Right forelimb (tissue), 1 donor: ENCODE measurements around the gene ANKRD36.
A peak's percentile ranks its signal among the peaks of the same experiment; 100 is the strongest.
"Not testable (repeated sequence)": the region's sequence is repeated elsewhere in the genome, so short reads cannot be mapped to it uniquely, and the experiment has no call there.

Source experiments
- DNase-seq: peaks from one replicate; pipeline ENCODE4 v3.0.0-alpha.2; 2018

ANKRD36 gene

DNA sequence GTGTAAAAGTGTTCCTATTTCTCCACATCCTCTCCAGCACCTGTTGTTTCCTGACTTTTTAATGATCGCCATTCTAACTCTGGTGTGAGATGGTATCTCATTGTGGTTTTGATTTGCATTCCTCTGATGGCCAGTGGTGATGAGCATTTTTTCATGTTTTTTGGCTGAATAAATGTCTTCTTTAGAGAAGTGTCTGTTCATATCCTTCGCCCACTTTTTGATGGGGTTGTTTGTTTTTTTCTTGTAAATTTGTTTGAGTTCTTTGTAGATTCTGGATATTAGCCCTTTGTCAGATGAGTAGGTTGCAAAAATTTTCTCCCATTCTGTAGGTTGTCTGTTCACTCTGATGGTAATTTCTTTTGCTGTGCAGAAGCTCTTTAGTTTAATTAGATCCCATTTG lies 16.1 kb downstream of the ANKRD36 start:
- not testable (repeated sequence) for DNase-seq

DNA sequence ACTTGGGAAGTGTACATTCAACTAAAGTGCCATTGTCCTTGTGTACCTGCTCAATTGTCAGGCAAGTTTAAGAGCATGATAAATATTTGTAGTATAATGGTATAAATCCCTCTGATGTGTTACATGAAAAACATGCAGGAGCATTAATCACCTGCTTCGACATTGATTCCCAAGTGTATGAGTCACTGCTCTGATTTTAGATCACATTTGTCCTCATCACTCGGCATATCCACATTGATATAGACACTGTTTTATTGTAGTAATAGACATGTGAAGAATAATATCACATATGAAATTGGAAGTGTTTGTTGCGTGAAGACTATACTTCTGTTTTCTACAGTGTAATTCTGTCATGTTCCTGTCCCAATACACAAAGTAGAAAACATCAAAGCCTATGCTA lies 31.1 kb downstream of the ANKRD36 start:
- DNase-seq = not testable (repeated sequence)

DNA sequence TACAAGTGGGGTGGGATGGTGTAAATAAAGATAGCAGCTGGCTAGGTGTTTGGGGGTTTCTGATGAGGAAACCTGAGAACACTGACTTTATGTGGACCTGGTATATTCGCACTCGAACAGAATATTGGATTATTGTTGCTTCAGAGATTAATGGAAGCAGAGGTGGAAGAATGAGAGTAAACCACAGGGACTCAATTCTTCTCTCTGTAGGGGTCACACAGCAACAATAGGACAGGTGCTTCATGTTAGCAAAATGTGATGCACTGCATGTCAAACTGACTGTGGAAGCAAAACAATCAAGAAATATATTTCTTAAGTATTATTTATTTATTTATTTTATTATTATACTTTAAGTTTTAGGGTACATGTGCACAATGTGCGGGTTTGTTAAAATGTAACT lies 53.6 kb downstream of the ANKRD36 start:
- not testable (repeated sequence) for DNase-seq

DNA sequence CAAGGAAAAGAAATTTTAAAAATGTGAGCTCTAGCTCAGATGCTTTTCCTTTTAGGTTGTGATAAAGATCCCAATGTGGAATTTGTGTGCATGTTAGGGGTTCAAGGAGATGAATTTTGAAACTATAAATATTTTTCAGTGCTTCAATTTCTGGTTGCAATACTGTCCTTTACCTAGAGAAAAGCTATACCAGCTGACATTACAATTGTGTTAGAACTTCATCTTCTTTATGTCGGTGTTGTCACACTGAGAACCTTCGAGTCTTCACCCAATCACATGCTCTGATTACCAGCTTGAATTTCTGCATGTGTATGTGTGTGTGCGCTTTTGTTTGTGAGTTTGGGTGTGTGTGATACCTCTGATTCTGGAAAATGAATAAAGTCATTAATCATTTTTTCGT lies 55.0 kb downstream of the ANKRD36 start:
- not testable (repeated sequence) for DNase-seq

DNA sequence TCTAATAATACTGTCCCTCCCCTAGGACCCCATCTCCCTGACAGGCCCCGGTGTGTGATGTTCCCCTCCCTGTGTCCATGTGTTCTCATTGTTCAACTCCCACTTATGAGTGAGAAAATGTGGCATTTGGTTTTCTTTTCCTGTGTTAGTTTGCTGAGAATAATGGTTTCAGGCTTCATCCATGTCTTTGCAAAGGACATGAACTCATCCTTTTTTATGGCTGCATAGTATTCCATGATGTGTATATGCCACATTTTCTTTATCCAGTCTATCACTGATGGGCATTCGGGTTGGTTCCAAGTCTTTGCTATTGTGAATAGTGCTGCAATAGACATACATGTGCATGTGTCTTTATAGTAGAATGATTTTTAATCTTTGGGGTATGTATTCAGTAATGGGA lies 55.6 kb downstream of the ANKRD36 start:
- DNase-seq = not testable (repeated sequence)

DNA sequence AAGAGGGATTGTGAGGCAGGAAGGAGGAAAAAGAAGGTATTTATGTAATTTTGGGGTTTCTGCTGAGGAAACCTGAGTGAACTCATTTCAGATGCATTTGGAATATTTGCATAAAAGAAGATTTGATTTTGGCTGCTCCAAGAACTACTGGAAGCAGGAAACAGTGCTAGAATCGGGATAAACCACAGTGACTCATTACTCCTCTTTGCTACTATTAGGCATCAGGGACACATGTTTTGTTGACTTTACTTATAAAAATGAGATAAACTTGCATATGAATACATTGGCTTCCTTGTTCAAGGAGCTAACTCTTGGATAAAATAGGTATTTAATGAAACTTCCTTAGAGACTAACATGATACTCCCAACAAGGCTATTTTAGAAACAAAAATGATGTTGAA lies 67.4 kb downstream of the ANKRD36 start:
- DNase-seq = not testable (repeated sequence)

DNA sequence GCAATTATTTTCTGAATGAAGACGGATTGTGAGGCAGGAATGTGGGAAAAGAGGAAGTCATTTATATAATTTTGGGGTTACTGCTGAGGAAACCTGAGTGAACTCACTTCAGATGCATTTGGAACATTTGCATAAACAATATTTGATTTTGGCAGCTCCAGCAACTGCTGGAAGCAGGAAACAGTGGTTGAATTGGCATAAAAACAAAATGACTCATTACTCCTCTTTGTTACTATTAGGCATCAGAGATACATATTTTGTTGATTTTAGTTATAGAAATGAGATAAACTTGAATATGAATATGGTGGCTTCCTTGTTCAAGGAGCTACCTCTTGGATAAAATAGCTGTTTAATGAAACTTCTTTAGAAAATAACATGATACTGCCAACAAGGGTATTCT lies 82.4 kb downstream of the ANKRD36 start:
- not testable (repeated sequence) for DNase-seq

DNA sequence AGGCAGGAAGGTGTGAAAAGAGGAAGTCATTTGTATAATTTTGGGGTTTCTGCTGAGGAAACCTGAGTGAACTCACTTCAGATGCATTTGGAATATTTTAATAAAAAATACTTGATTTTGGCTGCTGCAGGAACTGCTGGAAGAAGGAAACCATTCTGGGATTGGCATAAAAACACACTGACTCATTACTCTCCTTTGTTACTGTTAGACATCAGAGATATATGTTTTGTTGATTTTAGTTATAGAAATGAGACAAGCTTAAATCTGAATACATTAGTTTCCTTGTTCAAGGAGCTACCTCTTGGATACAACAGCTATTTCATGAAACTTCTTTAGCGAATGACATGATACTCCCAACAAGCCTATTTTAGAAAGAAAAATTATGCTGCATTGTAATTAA lies 84.3 kb downstream of the ANKRD36 start:
- not testable (repeated sequence) for DNase-seq

DNA sequence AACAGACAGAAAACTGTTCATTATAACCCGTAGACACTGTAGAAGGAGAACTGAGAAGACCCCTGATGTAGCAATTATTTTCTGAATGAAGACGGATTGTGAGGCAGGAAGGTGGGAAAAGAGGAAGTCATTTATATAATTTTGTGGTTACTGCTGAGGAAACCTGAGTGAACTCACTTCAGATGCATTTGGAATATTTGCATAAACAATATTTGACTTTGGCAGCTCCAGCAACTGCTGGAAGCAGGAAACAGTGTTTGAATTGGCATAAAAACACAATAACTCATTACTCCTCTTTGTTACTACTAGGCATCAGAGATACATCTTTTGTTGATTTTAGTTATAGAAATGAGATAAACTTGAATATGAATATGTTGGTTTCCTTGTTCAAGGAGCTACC lies 87.9 kb downstream of the ANKRD36 start:
- DNase-seq = not testable (repeated sequence)

DNA sequence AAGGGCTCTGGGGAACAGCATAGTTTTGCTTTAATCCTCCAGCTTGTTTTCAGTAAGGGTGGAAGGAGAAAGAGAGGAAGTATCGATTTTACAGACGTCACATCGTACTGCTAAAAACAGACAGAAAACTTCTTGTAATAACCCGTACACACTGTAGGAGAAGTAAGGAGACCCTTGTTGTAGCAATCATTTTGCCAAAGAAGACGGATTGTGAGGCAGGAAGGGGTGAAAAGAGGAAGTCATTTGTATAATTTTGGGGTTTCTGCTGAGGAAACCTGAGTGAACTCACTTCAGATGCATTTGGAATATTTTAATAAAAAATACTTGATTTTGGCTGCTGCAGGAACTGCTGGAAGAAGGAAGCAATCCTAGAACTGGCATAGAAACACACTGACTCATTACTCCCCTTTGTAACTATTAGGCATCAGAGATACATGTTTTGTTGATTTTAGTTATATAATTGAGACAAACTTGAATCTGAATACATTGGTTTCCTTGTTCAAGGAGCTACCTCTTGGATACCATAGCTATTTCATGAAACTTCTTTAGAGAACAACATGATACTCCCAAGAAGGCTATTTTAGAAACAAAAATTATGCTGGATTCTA lies 89.8 kb downstream of the ANKRD36 start:
- DNase-seq = not testable (repeated sequence)

DNA sequence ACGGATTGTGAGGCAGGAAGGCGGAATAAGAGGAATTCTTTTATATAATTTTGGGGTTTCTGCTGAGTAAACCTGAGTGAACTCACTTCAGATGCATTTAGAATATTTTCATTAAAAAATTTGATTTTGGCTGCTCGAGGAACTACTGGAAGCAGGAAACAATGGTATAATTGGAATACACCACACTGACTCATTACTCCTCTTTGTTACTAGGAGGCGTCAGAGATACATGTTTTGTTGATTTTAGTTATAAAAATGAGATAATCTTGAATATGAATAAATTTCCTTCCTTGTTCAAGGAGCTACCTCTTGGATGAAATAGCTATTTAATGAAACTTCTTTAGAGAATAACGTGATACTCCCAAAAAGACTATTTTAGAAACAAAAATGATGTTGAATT lies 97.4 kb downstream of the ANKRD36 start:
- DNase-seq = no peak

DNA sequence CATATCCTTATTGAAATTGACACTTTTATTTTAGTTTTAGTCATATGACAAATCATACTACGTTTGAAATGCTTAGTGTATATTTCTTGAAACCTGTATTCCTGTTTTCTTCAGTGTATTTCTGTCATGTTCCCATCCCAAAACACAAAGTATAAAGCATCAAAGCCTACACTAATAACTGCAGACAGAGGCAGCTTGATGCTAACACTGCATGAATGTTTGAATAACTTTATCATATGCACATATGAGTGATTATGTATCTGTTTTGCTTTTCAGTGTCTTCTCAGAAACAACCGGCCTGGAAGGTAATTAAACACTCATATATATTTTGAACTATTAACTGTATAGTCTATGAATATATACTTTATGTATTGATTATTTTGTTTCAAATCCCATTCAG lies 102.1 kb downstream of the ANKRD36 start:
- DNase-seq = not testable (repeated sequence)

DNA sequence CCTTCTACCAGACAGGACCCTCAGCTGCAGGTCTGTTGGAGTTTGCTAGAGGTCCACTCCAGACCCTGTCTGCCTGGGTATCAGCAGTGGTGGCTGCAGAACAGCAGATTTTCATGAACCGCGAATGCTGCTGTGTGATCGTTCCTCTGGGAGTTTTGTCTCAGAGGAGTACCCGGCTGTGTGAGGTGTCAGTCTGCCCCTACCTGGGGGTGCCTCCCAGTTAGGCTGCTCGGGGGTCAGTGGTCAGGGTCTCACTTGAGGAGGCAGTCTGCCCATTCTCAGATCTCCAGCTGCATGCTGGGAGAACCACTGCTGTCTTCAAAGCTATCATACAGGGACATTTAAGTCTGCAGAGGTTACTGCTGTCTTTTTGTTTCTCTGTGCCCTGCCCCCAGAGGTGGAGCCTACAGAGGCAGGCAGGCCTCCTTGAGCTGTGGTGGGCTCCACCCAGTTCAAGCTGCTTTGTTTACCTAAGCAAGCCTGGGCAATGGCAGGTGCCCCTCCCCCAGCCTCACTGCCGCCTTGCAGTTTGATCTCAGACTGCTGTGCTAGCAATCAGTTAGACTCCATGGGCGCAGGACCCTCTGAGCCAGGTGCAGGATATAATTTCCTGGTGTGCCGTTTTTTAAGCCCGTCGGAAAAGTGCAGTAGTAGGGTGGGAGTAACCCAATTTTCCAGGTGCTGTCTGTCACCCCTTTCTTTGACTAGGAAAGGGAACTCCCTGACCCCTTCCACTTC lies 118.1 kb downstream of the ANKRD36 start:
- DNase-seq = not testable (repeated sequence)

DNA sequence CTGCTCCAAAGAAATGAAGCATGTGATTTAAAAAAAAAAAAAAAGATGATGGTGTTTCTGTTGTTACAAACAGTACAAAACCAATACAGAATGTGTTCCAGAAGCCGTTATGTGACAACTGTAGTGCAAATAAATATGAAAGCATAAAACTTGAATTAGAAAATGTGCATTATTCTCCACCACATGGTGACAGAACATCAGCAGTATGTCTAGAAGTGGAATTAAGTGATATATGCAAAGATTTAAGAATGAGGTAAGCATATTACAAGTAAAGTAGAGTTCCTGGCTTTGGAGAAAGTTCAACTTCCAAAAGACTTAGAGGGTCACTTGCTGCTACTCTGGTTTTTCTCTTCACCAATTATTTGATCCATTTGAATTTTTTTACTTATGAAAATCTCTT lies 120.0 kb downstream of the ANKRD36 start:
- DNase-seq = not testable (repeated sequence)

DNA sequence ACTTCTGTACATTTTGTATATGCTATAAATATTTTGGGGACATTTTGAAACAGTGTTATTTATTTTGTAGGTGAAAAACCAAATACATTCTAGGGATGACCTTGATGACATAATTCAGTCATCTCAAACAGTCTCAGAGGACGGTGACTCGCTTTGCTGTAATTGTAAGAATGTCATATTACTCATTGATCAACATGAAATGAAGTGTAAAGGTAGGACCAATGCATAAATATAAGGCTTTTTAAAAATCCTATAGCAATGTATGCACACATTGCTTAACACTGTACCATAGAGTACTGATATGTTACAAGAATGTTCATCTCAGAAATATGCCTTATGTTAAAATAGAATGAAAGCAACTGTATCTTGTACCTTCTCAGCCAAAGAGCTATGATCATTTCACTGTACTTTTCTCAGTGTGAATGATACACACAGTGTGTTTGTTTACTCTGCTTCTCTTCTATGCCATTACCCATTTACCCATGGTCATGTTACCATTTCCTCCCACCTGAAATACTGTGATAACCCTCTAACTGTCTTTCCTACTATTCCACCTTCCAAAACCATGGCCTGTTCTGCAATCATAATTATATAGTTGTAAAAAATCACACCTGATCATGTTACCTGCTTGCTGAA lies 120.8 kb downstream of the ANKRD36 start:
- not testable (repeated sequence) for DNase-seq

DNA sequence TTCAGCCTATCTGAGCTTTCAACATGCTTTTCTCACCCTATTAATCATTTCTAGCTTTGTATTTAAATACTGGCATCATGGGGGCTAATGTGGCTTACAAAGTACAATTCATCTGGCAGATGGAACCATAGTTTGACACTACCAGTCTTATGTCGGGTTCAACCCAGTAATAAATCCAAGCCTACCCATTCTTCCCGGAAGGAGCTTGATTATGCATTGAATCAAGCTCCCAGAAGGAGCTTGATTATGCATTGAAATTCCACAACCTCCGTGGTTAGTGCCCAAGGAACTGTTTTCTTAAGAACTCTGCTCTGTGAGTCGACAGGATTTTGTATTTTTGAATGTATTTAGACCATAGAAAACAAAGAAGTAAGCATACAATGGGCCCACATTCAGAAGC lies 148.2 kb downstream of the ANKRD36 start:
- not testable (repeated sequence) for DNase-seq

DNA sequence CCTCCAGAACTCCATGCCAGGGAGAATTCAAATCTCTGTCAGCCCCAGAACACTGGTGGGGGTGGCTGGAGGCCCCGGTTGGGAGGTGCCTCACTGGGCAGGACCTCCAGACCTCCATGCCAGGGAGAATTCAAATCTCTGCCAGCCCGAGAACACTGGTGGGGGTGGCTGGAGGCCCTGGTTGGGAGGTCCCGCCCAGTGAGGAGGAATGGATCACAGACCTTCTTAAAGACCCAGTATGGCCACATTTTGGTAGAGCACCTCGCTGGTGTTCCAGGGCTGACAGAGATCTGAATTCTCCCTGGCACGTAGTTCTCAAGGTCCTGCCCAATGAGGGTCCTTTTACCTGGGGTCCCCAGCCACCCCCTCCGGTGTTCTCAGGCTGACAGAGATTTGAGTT lies 153.5 kb downstream of the ANKRD36 start:
- not testable (repeated sequence) for DNase-seq

DNA sequence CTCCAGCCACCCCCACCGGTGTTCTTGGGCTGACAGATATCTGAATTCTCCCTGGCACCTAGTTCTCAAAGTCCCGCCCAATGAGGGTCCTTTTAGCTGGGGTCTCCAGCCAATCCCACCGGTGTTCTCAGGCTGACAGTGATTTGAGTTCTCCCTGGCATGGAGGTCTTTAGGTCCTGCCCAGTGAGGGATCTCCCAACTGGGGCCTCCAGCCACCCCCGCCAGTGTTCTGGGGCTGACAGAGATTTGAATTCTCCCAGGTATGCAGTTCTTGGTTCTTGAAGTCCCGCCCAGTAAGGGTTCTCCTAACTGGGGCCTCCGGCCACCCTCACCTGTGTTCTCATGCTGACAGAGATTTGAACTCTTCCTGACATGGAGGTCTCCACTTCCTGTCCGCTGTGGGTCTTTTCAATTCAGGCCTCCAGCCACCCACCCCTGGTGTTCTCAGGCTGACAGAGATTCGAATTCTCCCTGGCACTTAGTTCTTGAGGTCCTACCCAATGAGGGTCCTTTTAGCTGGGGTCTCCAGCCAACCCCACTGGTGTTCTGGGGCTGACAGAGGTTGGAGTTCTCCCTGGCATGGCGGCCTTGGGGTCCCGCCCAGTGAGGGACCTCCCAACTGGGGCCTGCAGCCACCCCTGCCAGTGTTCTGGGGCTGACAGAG lies 154.6 kb downstream of the ANKRD36 start:
- DNase-seq = peak; percentile 29

DNA sequence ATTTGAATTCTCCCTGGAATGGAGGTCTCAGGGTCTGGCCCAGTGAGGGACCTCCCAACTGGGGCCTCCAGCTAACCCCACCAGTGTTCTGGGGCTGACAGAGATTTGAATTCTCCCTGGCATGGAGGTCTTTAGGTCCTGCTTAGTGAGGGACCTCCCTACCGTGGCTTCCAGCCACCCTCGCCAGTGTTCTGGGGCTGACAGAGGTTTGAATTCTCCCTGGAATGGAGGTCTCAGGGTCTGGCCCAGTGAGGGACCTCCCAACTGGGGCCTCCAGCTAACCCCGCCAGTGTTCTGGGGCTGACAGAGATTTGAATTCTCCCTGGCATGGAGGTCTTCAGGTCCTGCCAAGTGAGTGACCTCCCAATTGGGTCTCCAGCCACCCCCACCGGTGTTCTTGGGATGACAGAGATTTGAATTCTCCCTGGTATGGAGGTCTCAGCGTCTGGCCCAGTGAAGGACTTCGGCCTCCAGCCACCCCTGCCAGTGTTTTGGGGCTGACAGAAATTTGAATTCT lies 155.2 kb downstream of the ANKRD36 start:
- not testable (repeated sequence) for DNase-seq

DNA sequence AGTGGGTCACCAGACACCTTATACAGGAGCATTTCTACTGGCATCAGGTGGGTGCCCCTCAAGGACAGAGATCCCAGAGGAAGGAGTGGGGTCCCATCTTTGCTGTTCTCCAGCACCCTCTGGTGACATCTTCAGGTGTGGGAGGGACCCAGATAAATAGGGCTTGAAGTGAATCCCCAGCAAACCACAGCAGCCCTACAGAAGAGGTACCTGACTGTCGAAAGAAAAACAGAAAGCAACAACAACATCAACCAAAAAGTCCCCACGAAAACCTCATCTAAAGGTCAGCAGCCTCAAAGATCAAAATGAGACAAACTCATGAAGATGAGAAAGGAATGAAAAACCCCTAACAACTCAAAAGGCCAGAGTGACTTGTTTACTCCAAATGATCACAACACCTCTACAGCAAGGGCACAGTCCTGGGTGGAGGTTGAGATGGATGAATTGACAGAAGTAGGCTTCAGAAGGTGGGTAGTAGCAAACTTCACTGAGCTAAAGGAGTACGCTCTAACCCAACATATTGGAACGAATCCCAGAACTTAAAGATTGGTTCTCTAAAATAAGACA lies 163.4 kb downstream of the ANKRD36 start:
- not testable (repeated sequence) for DNase-seq

DNA sequence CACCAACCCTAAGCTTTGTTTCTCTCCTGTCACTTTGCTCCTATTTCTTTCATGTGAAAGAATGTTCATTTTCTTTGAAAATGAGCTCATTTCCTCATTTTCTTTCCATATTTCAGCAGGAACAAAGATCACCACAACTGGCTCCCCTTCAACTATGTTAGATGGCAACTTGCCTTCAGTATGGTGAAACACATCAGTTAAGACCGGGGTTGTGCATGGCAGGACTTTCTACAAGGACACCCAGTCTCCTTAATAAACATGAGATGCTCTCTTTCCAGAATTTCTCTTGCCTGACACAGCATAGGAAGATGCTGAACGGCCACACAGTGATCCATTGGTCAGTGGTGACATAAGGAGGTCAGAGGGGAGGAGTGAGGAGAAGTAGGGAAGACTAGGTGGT lies 172.2 kb downstream of the ANKRD36 start:
- DNase-seq = not testable (repeated sequence)

DNA sequence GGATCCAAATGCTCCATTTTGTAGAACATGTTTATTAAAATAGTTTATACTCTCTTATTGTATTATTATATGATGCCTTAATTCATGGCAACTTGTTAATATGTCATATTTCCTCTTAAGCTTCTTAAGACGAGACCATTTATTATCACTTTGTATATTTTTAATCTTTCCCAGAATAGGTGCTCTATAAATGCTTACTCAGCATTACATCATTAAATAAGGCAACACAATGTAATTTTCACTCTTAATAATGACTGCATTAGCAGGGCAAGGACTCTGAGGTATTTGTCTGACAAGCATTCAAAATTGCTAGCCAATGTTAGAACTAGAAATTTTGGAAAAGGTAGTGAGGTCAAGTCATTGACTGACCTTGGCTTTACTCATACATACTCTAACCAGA lies 180.7 kb downstream of the ANKRD36 start:
- not testable (repeated sequence) for DNase-seq
